Activated CD4-positive, alpha-beta T cell treated with anti-CD3 and anti-CD28 coated beads, Interleukin-2, amount 50 U/mL, for 24 hours (primary cell): ENCODE measurements around the gene SFMBT2.
"Not testable (repeated sequence)": the region's sequence is repeated elsewhere in the genome, so short reads cannot be mapped to it uniquely, and the experiment has no call there.

Source experiments
- DNase-seq, 2 donors: peaks; one replicate each; pipeline ENCODE4 v3.0.0-alpha.2; 2020; ENCODE audit warnings: low read depth in 1 of 2, low spot score in 1 of 2

SFMBT2 gene

DNA sequence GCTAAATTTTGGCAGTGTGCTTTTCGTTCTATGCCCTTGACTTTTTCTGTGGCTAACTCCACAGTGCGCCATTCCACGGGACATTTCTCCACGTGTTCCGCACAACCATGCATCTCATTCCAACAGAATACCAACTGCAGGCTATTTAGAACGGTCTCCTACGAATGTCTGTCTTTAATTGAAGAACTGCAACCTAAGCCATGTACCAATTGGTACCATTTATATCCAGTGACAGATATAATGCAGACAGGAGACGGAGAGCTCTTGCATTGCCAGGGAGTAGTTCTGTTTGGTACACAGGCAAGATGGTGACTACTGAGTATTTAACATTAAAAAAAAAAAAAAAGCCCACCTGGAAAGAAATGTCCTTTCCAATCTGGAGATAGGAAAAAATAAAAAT is 9.1 kb downstream of the SFMBT2 start:
- DNase-seq, result no peak

- no peak for DNase-seq
Observed at GRCh38 chr10:7401156-7401555, 9.7 kb downstream of the SFMBT2 start.

- DNase-seq, result no peak
Observed at GRCh38 chr10:7400068-7400715, 10.6 kb downstream of the SFMBT2 start.

- DNase-seq, result no peak
Observed at GRCh38 chr10:7399533-7399932, 11.3 kb downstream of the SFMBT2 start.

- DNase-seq, result no peak
Observed at GRCh38 chr10:7397049-7398035, 13.5 kb downstream of the SFMBT2 start.

GRCh38 chr10:7392301-7392700 is 18.5 kb downstream of the SFMBT2 start:
- not testable (repeated sequence) for DNase-seq

- no peak for DNase-seq
Observed at GRCh38 chr10:7391748-7392147, 19.1 kb downstream of the SFMBT2 start.

- not testable (repeated sequence) for DNase-seq
Observed at GRCh38 chr10:7390689-7391110, 20.1 kb downstream of the SFMBT2 start.

DNA sequence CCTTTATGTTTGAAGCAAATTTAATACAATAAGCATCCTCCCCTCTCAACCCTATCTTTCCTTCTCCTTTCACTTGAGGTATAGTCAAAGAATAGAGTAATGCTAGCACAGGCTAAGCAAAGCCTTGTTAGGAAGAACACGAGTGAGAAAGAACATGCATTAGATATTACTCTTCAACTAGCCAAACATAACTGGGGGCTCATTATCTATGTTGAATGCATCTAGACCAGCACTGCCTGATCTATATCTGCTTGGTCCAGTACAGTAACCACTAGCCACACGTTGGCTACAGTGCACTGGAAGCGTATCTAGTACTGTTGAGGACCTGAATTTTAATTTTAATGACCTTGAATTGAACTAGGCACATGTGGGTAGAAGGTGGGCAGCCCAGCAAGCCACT is 21.0 kb downstream of the SFMBT2 start:
- DNase-seq, result no peak

GRCh38 chr10:7389346-7389745 is 21.5 kb downstream of the SFMBT2 start:
- no peak for DNase-seq

GRCh38 chr10:7388602-7389001 is 22.2 kb downstream of the SFMBT2 start:
- DNase-seq, result no peak

- DNase-seq, result not testable (repeated sequence)
Observed at GRCh38 chr10:7388149-7388548, 22.7 kb downstream of the SFMBT2 start.

DNA sequence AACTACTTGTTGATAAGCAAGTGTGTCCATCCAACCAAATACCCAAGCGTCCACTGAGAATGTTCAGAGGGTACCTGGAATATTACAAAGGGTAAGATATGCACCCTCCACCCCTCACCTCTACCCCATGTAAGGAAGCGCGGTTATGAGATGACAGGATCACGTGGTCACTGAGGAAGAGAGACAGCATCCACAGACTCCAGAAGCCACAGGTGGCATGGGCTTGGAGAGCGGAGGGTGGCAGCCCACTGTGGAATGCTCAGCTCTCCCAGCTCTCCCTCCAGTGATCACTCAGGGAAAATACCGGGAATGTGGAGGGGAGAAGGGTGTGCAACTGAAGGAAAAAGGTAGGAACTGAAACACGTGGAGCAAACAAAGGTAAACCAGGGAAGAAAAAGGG is 25.7 kb downstream of the SFMBT2 start:
- DNase-seq, result no peak

- DNase-seq, result no peak
Observed at GRCh38 chr10:7383442-7383841, 27.4 kb downstream of the SFMBT2 start.

GRCh38 chr10:7380704-7381241 is 30.1 kb downstream of the SFMBT2 start:
- DNase-seq, result no peak

- DNase-seq, result no peak
Observed at GRCh38 chr10:7378602-7379403, 32.0 kb downstream of the SFMBT2 start.

DNA sequence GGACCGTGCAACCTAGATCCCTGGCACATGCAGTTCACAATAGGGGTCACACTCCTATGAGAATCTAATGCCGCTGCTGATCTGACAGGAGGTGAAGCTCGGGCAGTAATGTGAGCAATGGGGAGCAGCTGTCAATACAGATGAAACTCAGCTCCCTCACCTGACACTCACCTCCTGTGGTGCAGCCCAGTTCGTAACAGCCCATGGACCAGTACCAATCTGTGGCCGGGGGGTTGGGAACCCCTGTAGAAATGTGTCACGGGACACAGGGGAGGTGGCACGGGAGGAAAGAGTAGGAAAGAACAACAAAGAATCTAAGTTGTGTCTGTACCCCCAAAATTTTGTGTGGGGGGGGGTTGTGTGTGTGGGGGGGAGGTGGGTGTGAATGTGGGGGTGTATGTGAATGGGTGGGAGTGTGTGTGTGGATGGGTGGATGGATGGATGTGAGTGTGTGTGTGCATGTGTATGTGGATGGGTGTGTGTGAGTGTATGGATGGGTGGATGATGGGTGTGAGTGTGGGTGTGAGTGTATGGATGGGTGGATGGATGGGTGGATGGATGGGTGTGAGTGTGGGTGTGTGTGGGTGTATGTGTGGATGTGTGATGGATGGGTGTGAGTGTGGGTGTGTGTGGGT is 33.1 kb downstream of the SFMBT2 start:
- no peak for DNase-seq

DNA sequence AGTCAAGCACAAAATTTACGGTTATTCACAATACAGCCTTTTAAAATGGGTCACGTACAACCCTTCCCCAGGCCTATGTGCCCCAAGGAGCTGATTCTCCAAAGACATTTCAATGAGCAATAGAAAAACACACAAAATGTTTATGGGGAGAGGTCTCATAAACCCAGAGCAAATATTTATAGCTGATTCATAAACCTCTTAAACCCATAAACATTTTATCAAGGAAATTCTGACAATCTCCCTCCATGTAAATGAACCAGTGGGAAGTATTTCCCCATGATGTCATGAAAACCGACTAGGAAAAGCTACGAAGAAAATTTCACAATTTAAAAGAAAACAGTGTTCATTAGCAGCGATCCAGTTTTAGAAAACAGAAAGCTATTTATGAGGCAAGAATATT is 36.0 kb downstream of the SFMBT2 start:
- DNase-seq, result no peak

- DNase-seq, result no peak
Observed at GRCh38 chr10:7373039-7373438, 37.8 kb downstream of the SFMBT2 start.

GRCh38 chr10:7372504-7372903 is 38.3 kb downstream of the SFMBT2 start:
- DNase-seq, result no peak

- DNase-seq, result no peak
Observed at GRCh38 chr10:7370511-7370910, 40.3 kb downstream of the SFMBT2 start.
